GM19467 (cell line): ENCODE data around the gene AOC2.

Experiments used
- ATAC-seq: cut with Tn5 transposase; IDR thresholded peaks from one replicate; pipeline ENCODE4 v1.9.1; 2021; ENCODE audit warnings: mild to moderate bottlenecking, moderate library complexity; ENCODE audit not compliant: unreplicated experiment

The AOC2 gene

GRCh38 chr17:42844271-42844670, at the start of gene AOC2:
Gene AOC2, plus strand, starts transcription at chr17:42844580. Its CDS starts 47 bp downstream, at chr17:42844627.
- ATAC-seq: no peak

- no peak for ATAC-seq
These were observed 49.3 kb upstream of the AOC2 start for GRCh38 chr17:42795061-42795460.

- no peak for ATAC-seq
These were observed 48.9 kb upstream of the AOC2 start for GRCh38 chr17:42795465-42795864.

GRCh38 chr17:42796066-42796758, 48.2 kb upstream of the AOC2 start:
- no peak for ATAC-seq

GRCh38 chr17:42797067-42798007, 47.0 kb upstream of the AOC2 start:
- no peak for ATAC-seq

- no peak for ATAC-seq
These were observed 46.4 kb upstream of the AOC2 start for GRCh38 chr17:42798011-42798382.

- ATAC-seq: peak; percentile 77
These were observed 45.7 kb upstream of the AOC2 start, which contains the start of the genes CNTD1 and COA3 for GRCh38 chr17:42798383-42799380. Gene CNTD1, plus strand, starts transcription at chr17:42798861. Its CDS starts 207 bp downstream, at chr17:42799068. Gene COA3, minus strand, starts transcription at chr17:42798704. Its CDS starts 23 bp downstream, at chr17:42798681.

GRCh38 chr17:42803074-42803883, 41.1 kb upstream of the AOC2 start:
- no peak for ATAC-seq

- no peak for ATAC-seq
These were observed 39.4 kb upstream of the AOC2 start for GRCh38 chr17:42804918-42805367.

GRCh38 chr17:42806249-42806648, 38.1 kb upstream of the AOC2 start:
- ATAC-seq: no peak

GRCh38 chr17:42809250-42809649, 35.1 kb upstream of the AOC2 start:
- ATAC-seq: no peak

- no peak for ATAC-seq
These were observed 29.6 kb upstream of the AOC2 start for GRCh38 chr17:42814633-42815399.

GRCh38 chr17:42817866-42818265, 26.5 kb upstream of the AOC2 start:
- no peak for ATAC-seq

GRCh38 chr17:42818379-42818778, 26.0 kb upstream of the AOC2 start:
- no peak for ATAC-seq

GRCh38 chr17:42819939-42820535, 24.3 kb upstream of the AOC2 start:
- no peak for ATAC-seq

- no peak for ATAC-seq
These were observed 23.2 kb upstream of the AOC2 start for GRCh38 chr17:42821176-42821575.

GRCh38 chr17:42827472-42827871, 16.9 kb upstream of the AOC2 start:
- ATAC-seq: no peak

- ATAC-seq: no peak
These were observed 13.4 kb upstream of the AOC2 start for GRCh38 chr17:42830971-42831370.
